Measurements from ENCODE around the gene SLC39A9. TPM values are rescaled to one million over a fixed set of nuclear protein-coding genes. Genes with fewer than 3 reads are reported as not detected.

SLC39A9 gene
- total and polyA plus RNA-seq, 2 experiments from 2014 or later = 32.9 to 90.9 TPM

DNA sequence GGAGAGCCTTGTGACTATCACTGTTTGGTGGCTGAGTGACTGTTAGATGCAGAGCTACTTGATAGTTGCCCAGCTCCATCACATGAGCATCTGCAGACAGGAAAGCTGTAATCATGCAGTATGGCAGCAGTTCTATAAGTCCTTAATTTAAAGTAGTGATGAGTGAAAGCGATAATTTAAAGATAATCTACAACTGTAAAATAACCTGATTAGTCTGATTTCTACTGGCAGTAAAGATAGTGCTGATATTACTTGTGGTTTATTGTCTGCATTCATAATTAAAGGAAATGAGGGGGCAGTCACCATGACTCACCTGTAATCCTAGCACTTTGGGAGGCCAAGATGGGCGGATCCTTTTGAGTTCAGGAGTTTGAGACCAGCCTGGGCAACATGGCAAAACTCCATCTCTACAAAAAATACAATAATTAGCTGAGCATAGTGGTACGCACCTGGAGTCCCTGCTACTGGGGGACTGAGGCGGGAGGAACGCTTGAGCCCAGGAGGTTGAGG is 44.9 kb downstream of the SLC39A9 start:
- Histone ChIP-seq H3K9me2 (ENCODE audit: insufficient read depth) (no peaks in the 10 kb centered on the region), H4K20me1 (ENCODE audit: insufficient read depth) (no peaks in the 10 kb centered on the region), H3K27ac (no peak overlapping the region), H3K9ac (no peak overlapping the region), H3K4me3 (no peak overlapping the region), H3F3A (ENCODE audit: insufficient read depth) (no peaks in the 10 kb centered on the region), H3K4me2 (ENCODE audit: unreplicated experiment) (no peak overlapping the region), H3K4me1 (ENCODE audit: insufficient read depth) (0 out of 2 replicates have a peak, but pooled peaks cover 5% of the 10 kb centered on the region), H3K27me3 (replicated peaks; ENCODE audit: insufficient read depth) (no peaks in the 10 kb centered on the region), H2AFZ (no peak overlapping the region), H3K9me3 (ENCODE audit: low read depth) (no peaks in the 10 kb centered on the region), H3K79me2 (ENCODE audit: insufficient read depth) (peaks cover 72% of the 10 kb centered on the region), H3K36me3 (ENCODE audit: low read depth) (no peaks in the 10 kb centered on the region)
- DNase-seq = peak; percentile 5
- in situ Hi-C loops (cut with MboI) = no loop called here
- TF ChIP-seq EZH2 (IDR thresholded peaks at IDR 0.05; ENCODE audit: insufficient read depth, poor library complexity, severe bottlenecking) (no peak), EZH2phosphoT487 (IDR thresholded peaks at IDR 0.05; ENCODE audit: insufficient read depth, low read depth) (no peak)
- whole genome bisulfite sequencing, 2 experiments (ENCODE audit: low coverage in 1 of 2, low lambda C conversion rate in 2 of 2, missing lambda C conversion rate in 2 of 2) = 97 to 100% methylated on average over 5 of the region's 5 CpGs

DNA sequence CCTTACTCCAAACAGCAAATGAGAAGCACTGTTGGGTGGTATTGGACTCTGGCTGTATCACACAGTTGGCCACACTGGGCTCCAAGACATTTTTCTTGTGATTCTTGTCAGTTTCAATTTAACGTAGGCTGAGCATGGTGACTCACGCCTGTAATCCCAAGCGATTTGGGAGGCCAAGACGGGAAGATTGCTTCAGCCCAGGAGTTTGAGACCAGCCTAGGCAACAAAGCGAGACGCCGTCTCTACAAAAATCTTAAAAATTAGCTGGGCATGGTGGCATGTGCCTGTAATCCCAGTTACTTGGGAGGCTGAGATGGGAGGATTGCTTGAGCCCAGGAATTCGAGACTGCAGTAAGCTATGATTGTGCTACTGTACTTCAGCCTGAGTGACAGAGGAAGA is 50.7 kb downstream of the SLC39A9 start:
- Histone ChIP-seq H3K4me2 (ENCODE audit: unreplicated experiment) (no peak overlapping the region), H3K4me1 (ENCODE audit: insufficient read depth) (no peaks in the 10 kb centered on the region), H3K36me3 (ENCODE audit: low read depth) (no peaks in the 10 kb centered on the region), H4K20me1 (ENCODE audit: insufficient read depth) (no peaks in the 10 kb centered on the region), H3K9me3 (ENCODE audit: low read depth) (no peaks in the 10 kb centered on the region), H3K4me3 (no peak overlapping the region), H3K27ac (no peak overlapping the region), H3K27me3 (replicated peaks; ENCODE audit: insufficient read depth) (no peaks in the 10 kb centered on the region), H3K79me2 (ENCODE audit: insufficient read depth) (peaks cover 20% of the 10 kb centered on the region), H3K9me2 (ENCODE audit: insufficient read depth) (no peaks in the 10 kb centered on the region), H3F3A (ENCODE audit: insufficient read depth) (no peaks in the 10 kb centered on the region), H3K9ac (no peak overlapping the region), H2AFZ (no peak overlapping the region)
- no peak for DNase-seq
- WGBS, 2 experiments (ENCODE audit: low coverage in 1 of 2, low lambda C conversion rate in 2 of 2, missing lambda C conversion rate in 2 of 2) = 97 to 98% methylated on average over 8 of the region's 8 CpGs
- no peak for TF ChIP-seq EZH2 (IDR thresholded peaks at IDR 0.05; ENCODE audit: insufficient read depth, poor library complexity, severe bottlenecking)
- no peak for TF ChIP-seq EZH2phosphoT487 (IDR thresholded peaks at IDR 0.05; ENCODE audit: insufficient read depth, low read depth)
- in situ Hi-C loops (cut with MboI) = no loop called here

DNA sequence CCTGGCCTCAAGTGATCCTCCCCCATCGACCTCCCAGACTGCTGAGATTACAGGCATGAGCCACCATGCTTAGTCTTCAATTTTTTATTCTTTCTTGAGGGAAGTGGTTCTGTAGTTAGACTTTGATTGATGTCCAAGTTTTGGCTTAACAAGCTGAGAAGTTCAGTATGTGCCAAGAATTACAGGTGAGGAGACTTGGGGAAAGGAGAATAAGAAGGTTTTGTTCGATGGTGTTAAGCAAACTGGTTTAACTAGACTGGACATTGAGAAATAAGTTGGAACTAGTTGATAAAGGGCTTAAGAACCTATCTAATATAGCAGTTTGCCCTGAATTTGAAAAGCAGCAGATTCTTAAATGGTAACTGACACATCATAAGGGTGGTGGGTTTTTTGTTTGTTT is 53.4 kb downstream of the SLC39A9 start:
- H3K36me3 ChIP-seq (ENCODE audit: low read depth) = peaks cover 22% of the 10 kb centered on the region; the same call in 1 of the 2 replicates
- DNase-seq = no peak
- peaks cover 6% of the 10 kb centered on the region; the same call in 1 of the 2 replicates for H3K79me2 ChIP-seq (ENCODE audit: insufficient read depth)
- H3K9me2 ChIP-seq (ENCODE audit: insufficient read depth) = no peaks in the 10 kb centered on the region
- 97 to 100% methylated on average over 2 of the region's 2 CpGs for WGBS, 2 experiments (ENCODE audit: low coverage in 1 of 2, low lambda C conversion rate in 2 of 2, missing lambda C conversion rate in 2 of 2)
- no peaks in the 10 kb centered on the region for H3K4me1 ChIP-seq (ENCODE audit: insufficient read depth)
- H3K9ac ChIP-seq = no peak overlapping the region
- H3K4me3 ChIP-seq = no peak overlapping the region
- H3F3A ChIP-seq (ENCODE audit: insufficient read depth) = no peaks in the 10 kb centered on the region
- no peaks in the 10 kb centered on the region for H3K27me3 ChIP-seq (replicated peaks; ENCODE audit: insufficient read depth)
- TF ChIP-seq EZH2phosphoT487 (IDR thresholded peaks at IDR 0.05; ENCODE audit: insufficient read depth, low read depth) (no peak), EZH2 (IDR thresholded peaks at IDR 0.05; ENCODE audit: insufficient read depth, poor library complexity, severe bottlenecking) (no peak)
- H3K9me3 ChIP-seq (ENCODE audit: low read depth) = no peaks in the 10 kb centered on the region
- no peak overlapping the region for H2AFZ ChIP-seq
- in situ Hi-C loops (cut with MboI) = loop anchor here (25.0 kb wide), 1 partner anchor 215 kb away; no protein-coding TSS in a partner anchor
- no peak overlapping the region for H3K4me2 ChIP-seq (ENCODE audit: unreplicated experiment)
- H4K20me1 ChIP-seq (ENCODE audit: insufficient read depth) = no peaks in the 10 kb centered on the region
- no peak overlapping the region for H3K27ac ChIP-seq

DNA sequence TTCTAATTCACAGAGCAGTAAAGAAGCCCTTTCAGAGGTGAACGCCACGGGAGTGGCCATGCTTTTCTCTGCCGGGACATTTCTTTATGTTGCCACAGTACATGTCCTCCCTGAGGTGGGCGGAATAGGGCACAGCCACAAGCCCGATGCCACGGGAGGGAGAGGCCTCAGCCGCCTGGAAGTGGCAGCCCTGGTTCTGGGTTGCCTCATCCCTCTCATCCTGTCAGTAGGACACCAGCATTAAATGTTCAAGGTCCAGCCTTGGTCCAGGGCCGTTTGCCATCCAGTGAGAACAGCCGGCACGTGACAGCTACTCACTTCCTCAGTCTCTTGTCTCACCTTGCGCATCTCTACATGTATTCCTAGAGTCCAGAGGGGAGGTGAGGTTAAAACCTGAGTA is 59.9 kb downstream of the SLC39A9 start:
- no peak for TF ChIP-seq EZH2phosphoT487 (IDR thresholded peaks at IDR 0.05; ENCODE audit: insufficient read depth, low read depth)
- no peak for TF ChIP-seq EZH2 (IDR thresholded peaks at IDR 0.05; ENCODE audit: insufficient read depth, poor library complexity, severe bottlenecking)
- H3K4me1 ChIP-seq (ENCODE audit: insufficient read depth) = no peaks in the 10 kb centered on the region
- H4K20me1 ChIP-seq (ENCODE audit: insufficient read depth) = no peaks in the 10 kb centered on the region
- in situ Hi-C loops (cut with MboI) = loop anchor here (25.0 kb wide), 1 partner anchor 221 kb away; no protein-coding TSS in a partner anchor
- no peak overlapping the region for H3K27ac ChIP-seq
- H3F3A ChIP-seq (ENCODE audit: insufficient read depth) = peaks cover 17% of the 10 kb centered on the region
- no peaks in the 10 kb centered on the region for H3K9me2 ChIP-seq (ENCODE audit: insufficient read depth)
- WGBS, 2 experiments (ENCODE audit: low coverage in 1 of 2, low lambda C conversion rate in 2 of 2, missing lambda C conversion rate in 2 of 2) = 77 to 79% methylated on average over 11 of the region's 11 CpGs
- H3K9ac ChIP-seq = no peak overlapping the region
- H3K36me3 ChIP-seq (ENCODE audit: low read depth) = peaks cover 43% of the 10 kb centered on the region; the same call in 1 of the 2 replicates
- no peaks in the 10 kb centered on the region for H3K9me3 ChIP-seq (ENCODE audit: low read depth)
- no peaks in the 10 kb centered on the region for H3K27me3 ChIP-seq (replicated peaks; ENCODE audit: insufficient read depth)
- no peaks in the 10 kb centered on the region for H3K79me2 ChIP-seq (ENCODE audit: insufficient read depth)
- H3K4me2 ChIP-seq (ENCODE audit: unreplicated experiment) = no peak overlapping the region
- no peak for DNase-seq
- H3K4me3 ChIP-seq = no peak overlapping the region
- no peak overlapping the region for H2AFZ ChIP-seq
